KMS-11 (cell line): Measurements from ENCODE around the gene PLSCR4.

Experiments
- H2AFZ ChIP-seq: fragments of 200-600 bp; sonication (generic); 2 replicates; pipeline ENCODE4 v1.6.1; 2016; ENCODE audit warnings: antibody characterized with exemption, mixed run types, low read depth
- H3K27ac ChIP-seq: fragments of 200-600 bp; sonication (generic); 2 replicates; pipeline ENCODE4 v1.6.1; 2016; ENCODE audit warnings: mild to moderate bottlenecking, mixed run types
- H3K27me3 ChIP-seq: fragments of 200-600 bp; sonication (generic); 2 replicates; pipeline ENCODE4 v1.6.1; 2017; ENCODE audit warnings: mild to moderate bottlenecking, low read depth, mixed run types, moderate library complexity; ENCODE audit not compliant: insufficient read depth
- H3K36me3 ChIP-seq: fragments of 200-600 bp; sonication (generic); 2 replicates; pipeline ENCODE4 v1.6.1; 2017; ENCODE audit warnings: mild to moderate bottlenecking, mixed run types; ENCODE audit not compliant: insufficient read depth
- H3K4me1 ChIP-seq: fragments of 200-600 bp; sonication (generic); 2 replicates; pipeline ENCODE4 v1.6.1; 2016; ENCODE audit warnings: mild to moderate bottlenecking, low read depth, mixed run types; ENCODE audit not compliant: poor library complexity, severe bottlenecking
- H3K4me2 ChIP-seq: fragments of 200-600 bp; sonication (generic); 2 replicates; pipeline ENCODE4 v1.7.0; 2016; ENCODE audit warnings: mild to moderate bottlenecking, mixed run types
- H3K4me3 ChIP-seq: fragments of 200-600 bp; sonication (generic); IDR thresholded peaks from 2 replicates; pipeline ENCODE4 v1.6.1; 2017; ENCODE audit warnings: low read depth, low read length, mixed read lengths; ENCODE audit not compliant: insufficient read depth
- H3K79me2 ChIP-seq: fragments of 200-600 bp; sonication (generic); 2 replicates; pipeline ENCODE4 v1.6.1; 2016; ENCODE audit warnings: low read depth, mixed run types; ENCODE audit not compliant: insufficient read depth
- H3K9ac ChIP-seq: fragments of 200-600 bp; sonication (generic); 2 replicates; pipeline ENCODE4 v1.6.1; 2016; ENCODE audit warnings: mild to moderate bottlenecking, mixed run types
- H4K20me1 ChIP-seq: fragments of 200-600 bp; sonication (generic); 2 replicates; pipeline ENCODE4 v1.6.1; 2016; ENCODE audit warnings: mild to moderate bottlenecking, mixed run types; ENCODE audit not compliant: insufficient read depth
- TF ChIP-seq, protein P1 (sequence below): fragments of 200-600 bp; sonication (generic); conservative IDR thresholded peaks from 2 replicates; pipeline ENCODE4 v1.6.1; 2017; ENCODE audit warnings: low read depth, mild to moderate bottlenecking, antibody characterized with exemption, low read length, moderate library complexity, mixed read lengths

The PLSCR4 gene

DNA sequence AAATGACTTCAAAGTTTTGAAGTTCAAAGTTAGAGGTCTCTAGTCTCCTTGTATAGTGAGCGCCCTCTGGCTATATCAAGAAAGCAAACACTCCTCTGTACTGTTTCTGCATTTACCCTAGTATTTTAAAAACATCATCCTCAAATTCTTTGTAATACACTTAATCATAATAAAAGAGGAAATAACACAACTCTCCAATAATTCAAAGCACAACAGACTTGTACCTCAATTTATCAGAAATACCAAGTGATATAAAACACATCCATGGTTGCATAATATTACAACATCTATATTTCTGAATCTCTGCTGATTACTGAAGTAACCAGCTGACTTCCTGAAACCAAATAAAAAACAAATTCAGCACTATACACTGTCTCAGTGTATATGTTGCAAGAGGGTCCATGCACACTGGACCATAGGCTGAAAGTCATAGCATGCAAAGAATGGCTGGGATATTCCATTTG, 102.4 kb downstream of the PLSCR4 start:
- H3K27ac ChIP-seq, result no peak overlapping the region
- H3K79me2 ChIP-seq, result no peaks in the 10 kb centered on the region
- H3K4me3 ChIP-seq, result no peak overlapping the region
- H3K4me1 ChIP-seq, result peaks cover 9% of the 10 kb centered on the region
- no peaks in the 10 kb centered on the region for H3K27me3 ChIP-seq
- H3K36me3 ChIP-seq, result no peaks in the 10 kb centered on the region
- H3K4me2 ChIP-seq, result no peak overlapping the region
- no peak overlapping the region for H2AFZ ChIP-seq
- no peak overlapping the region for H3K9ac ChIP-seq
- TF ChIP-seq, protein P1, sequence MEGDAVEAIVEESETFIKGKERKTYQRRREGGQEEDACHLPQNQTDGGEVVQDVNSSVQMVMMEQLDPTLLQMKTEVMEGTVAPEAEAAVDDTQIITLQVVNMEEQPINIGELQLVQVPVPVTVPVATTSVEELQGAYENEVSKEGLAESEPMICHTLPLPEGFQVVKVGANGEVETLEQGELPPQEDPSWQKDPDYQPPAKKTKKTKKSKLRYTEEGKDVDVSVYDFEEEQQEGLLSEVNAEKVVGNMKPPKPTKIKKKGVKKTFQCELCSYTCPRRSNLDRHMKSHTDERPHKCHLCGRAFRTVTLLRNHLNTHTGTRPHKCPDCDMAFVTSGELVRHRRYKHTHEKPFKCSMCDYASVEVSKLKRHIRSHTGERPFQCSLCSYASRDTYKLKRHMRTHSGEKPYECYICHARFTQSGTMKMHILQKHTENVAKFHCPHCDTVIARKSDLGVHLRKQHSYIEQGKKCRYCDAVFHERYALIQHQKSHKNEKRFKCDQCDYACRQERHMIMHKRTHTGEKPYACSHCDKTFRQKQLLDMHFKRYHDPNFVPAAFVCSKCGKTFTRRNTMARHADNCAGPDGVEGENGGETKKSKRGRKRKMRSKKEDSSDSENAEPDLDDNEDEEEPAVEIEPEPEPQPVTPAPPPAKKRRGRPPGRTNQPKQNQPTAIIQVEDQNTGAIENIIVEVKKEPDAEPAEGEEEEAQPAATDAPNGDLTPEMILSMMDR, result no peak
- no peaks in the 10 kb centered on the region for H4K20me1 ChIP-seq

DNA sequence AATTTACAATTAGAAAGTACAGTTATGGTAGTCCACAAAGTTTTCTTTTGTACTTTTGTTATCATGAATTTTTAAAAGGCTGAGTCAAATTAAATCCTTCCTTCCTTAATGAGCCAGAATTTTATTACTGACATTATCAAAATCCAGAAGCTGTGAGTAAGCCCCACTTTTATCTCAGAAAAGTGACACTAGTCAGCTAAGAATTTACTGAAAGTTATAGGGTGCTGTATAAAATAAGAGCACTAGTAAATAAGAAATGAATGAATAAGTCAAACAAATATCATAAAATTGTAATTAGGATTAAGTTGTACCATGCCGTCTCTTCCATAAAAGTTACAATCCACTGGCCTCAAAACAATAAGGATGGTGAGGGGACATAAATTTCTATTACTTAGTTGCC, 105.3 kb downstream of the PLSCR4 start:
- H4K20me1 ChIP-seq, result no peaks in the 10 kb centered on the region
- no peak overlapping the region for H3K27ac ChIP-seq
- no peak overlapping the region for H3K9ac ChIP-seq
- no peak overlapping the region for H2AFZ ChIP-seq
- no peaks in the 10 kb centered on the region for H3K79me2 ChIP-seq
- no peak overlapping the region for H3K4me2 ChIP-seq
- no peaks in the 10 kb centered on the region for H3K36me3 ChIP-seq
- peaks cover 22% of the 10 kb centered on the region for H3K4me1 ChIP-seq
- no peak overlapping the region for H3K4me3 ChIP-seq
- no peaks in the 10 kb centered on the region for H3K27me3 ChIP-seq
- TF ChIP-seq, protein P1, result no peak

GRCh38 chr3:146142757-146143156, 108.1 kb downstream of the PLSCR4 start:
- H3K4me2 ChIP-seq, result no peak overlapping the region; the same call in 1 of the 2 replicates
- H3K27ac ChIP-seq, result no peak overlapping the region
- H4K20me1 ChIP-seq, result no peaks in the 10 kb centered on the region
- H3K36me3 ChIP-seq, result no peaks in the 10 kb centered on the region
- H3K27me3 ChIP-seq, result no peaks in the 10 kb centered on the region
- peaks cover 13% of the 10 kb centered on the region for H3K4me1 ChIP-seq
- no peak overlapping the region for H3K9ac ChIP-seq
- H3K4me3 ChIP-seq, result no peak overlapping the region
- TF ChIP-seq, protein P1, result no peak
- H3K79me2 ChIP-seq, result no peaks in the 10 kb centered on the region
- H2AFZ ChIP-seq, result no peak overlapping the region
